DMS79 (cell line): Measurements from ENCODE around the gene GNB1.

Source experiments
- DNase-seq: peaks from one replicate; lab custom pipeline; 2025; lab: John Stamatoyannopoulos, UW

The GNB1 gene

GRCh38 chr1:1910033-1910465, 19.2 kb upstream of the GNB1 start:
- no peak for DNase-seq

DNA sequence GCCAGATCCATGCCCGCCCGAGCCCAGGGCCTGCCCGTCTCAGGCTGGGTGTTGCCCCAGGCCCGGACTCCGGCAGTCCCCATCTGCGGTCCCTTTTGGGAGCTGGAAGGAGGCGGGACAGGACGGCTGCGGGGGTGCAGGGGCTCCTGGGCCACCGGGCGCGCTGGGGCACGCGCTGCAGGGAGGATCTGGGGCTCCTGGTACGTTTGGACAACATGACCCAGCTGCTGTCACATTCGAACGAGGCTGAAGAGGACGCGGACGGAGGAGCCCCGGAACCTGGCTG, 17.6 kb upstream of the GNB1 start:
- DNase-seq, result no peak

DNA sequence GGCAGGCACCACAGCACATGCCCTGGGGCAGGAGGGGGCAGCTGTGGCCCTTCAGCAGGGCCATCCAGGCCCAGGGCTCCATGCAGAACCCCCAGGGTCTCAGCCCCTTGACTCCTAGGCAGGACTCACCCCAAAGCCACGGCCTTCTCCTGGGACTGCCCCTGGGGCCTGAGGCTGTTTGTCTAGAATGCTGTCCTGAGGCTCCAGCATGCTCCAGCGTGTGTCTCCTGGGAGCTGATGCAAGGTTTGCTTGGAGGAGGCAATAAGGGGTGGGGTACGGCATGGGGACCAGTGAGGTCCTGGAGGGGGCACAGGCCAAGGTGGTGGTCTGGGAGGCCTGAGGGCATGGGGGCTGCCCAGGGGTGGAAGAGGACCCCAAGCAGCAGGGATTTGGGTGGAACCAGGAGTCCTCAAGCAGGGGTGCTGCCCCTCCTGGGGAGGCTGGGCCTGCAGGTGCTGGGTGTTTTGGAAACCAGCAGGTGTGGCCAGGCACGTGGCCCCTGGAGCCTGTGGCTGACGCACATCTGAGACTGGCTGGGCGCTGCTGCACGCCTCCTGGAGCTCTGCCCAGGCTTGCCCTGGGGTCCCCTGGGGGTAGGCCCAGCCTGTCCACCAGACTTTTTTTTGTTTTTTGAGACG, 16.3 kb upstream of the GNB1 start:
- no peak for DNase-seq

- DNase-seq, result no peak
Measured at GRCh38 chr1:1906185-1907097, 15.6 kb upstream of the GNB1 start.

- no peak for DNase-seq
Measured at GRCh38 chr1:1903224-1903623, 12.3 kb upstream of the GNB1 start.

- DNase-seq, result no peak
Measured at GRCh38 chr1:1901641-1902294, 10.9 kb upstream of the GNB1 start.

DNA sequence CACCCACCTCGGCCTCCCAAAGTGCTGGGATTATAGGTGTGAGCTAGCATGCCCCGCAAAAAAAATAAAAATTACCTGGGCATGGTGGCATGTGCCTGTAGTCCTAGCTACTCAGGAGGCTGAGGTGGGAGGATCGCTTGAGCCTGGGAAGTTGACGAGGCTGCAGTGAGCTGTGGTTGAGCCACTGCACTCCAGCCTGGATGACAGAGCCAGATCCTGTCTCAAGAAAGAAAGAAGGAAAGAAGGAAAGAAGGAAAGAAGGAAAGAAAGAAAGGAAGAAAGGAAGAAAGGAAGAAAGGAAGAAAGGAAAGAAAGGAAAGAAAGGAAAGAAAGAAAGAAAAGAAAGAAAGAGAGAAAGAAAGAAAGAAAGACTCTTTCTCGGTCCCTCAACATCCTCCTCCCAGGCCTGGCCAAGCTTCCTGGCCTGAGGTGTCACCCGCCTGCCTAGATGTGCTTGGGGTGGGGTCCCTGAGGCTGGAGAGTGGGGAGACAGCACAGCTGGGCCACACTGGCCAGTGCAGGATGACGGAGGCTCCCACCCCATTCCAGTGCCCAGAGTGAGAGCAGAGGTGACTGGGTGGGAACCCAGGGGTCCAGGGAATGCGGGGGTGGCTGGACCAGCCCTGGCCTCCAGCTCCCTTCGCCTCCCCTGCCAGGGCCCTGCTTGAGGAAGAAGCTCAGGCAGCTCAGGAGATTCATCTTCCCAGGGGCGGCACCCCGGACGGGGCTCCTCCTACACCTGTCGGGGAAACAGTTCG, 10.2 kb upstream of the GNB1 start:
- no peak for DNase-seq

DNA sequence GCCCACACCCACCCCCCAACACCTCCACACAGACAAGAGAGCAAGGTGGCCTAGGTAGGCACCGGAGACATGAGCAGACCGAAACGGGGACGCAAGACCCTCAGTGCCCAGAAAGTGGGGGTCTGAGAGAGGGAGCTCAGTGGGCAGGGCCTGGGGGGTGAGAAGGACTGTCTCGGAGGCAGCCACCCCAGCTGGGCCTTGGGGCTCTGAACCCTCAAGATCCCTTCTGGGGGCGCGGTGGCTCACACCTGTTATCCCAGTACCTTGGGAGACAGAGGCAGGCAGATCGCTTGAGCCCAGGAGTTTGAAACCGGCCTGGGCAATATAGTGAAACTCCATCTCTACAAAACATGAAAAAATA, 9.1 kb upstream of the GNB1 start:
- DNase-seq, result no peak

- no peak for DNase-seq
Measured at GRCh38 chr1:1899266-1899966, 8.5 kb upstream of the GNB1 start.

DNA sequence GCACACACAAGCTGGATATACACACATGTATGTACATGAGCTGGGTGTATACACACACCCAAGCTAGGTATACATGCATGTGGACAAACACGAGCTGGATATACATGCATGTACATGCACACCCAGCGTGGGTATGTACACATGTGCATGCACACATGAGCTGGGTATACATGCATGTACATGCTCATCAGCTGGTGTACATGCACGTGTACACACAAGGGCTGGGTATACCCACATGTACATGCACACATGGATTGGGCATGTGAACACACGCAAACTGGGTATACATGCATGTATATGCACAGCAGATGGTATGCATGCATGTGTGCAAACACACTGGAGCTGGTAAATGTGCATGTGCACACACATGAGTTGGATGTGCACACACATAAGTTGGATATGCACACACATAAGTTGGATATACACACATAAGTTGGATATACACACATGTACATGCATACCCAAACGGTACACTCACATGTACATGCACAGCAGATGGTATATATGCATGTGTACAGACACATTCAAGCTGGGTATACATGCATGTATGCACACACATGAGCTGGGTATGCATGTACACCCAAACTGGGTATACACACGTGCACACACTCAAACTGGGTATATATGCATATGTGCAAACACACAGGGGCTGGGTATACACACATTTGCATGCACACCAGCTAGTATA, 7.5 kb upstream of the GNB1 start:
- DNase-seq, result no peak

GRCh38 chr1:1895456-1896336, 4.8 kb upstream of the GNB1 start:
- DNase-seq, result no peak

- DNase-seq, result no peak
Measured at GRCh38 chr1:1895060-1895418, 4.2 kb upstream of the GNB1 start.

DNA sequence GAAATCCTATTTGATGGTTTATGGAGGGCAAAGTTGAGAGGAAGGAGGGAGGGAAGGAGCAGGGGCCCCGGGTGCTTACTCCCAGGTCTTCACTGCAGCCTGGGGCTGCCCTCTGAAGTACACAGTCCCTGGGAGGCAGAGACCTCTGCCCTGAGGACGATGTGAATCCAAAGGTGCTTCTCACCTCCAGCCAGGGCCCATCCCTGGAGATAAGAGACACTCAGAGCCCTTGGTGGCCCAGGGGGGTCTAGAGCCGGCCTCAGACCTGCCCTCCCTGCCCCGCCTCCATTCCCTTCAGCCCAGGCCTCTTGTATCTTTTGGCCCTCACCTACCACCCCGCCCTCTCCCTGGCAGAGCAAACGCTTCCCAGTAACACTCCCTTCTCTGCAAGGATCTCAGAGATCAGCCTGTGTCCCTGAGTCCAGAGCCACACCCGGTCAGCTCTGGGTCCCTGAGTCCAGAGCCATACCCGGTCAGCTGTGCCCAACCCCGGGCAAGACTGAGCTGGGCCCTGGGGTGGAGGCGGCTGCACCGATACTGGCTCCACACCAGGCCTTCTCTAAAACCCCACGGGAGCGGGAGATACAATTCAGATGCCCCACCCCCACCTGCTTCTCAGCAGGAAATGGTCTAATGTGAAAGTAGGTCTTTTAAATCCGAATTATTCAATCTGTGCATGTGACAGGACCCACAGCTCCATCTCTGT, 3.6 kb upstream of the GNB1 start:
- DNase-seq, result no peak

- DNase-seq, result no peak
Measured at GRCh38 chr1:1893997-1894353, 3.1 kb upstream of the GNB1 start.

- DNase-seq, result no peak
Measured at GRCh38 chr1:1893291-1893985, 2.6 kb upstream of the GNB1 start.

- DNase-seq, result no peak
Measured at GRCh38 chr1:1892763-1893120, 1.9 kb upstream of the GNB1 start.

GRCh38 chr1:1892079-1892762, 1.3 kb upstream of the GNB1 start:
- no peak for DNase-seq

DNA sequence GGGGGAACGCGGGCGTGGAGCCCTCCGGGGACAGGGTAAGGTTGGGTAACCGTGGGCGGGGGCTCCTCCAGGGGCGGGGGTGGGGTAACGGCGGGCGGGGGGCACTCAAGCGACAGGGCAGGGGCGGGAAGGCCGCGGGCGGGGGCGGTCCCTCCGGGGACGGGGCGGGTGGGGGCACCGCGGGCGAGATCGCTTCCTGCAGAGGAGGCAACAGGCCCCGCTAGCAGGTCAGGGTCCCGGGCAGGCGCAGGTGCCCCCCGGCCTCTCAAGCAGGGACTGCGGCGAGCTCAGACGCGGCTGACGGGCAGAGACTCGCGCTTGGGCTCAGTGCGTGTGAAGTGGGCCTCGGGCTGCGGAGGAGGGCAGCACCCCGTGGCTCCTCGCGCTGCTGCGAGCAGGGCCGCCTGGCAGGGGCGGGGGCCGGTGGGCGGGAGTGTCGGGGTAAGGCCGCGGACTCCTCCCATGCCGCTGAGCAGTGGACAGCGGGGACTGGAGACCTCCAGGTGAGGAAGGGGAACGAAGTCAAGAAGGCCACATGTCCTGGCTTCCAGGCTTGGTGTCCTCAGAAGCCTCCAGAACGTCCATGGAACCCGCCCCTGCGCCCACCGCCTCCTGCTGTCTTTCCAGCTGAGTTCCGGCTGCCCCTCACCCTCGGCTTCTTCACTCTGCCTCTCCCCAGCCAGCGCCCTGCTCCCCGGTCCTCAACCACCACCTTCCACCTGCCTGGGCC, 627 bp upstream of the GNB1 start:
- peak; percentile 57 for DNase-seq
